ENCODE results near the gene LMLN. TPM values are rescaled to one million over a fixed set of nuclear protein-coding genes. Genes with fewer than 3 reads are reported as not detected.
"Not testable (repeated sequence)": the region's sequence is repeated elsewhere in the genome, so short reads cannot be mapped to it uniquely, and the experiment has no call there.

Gene LMLN
- total and polyA plus RNA-seq, 2 of the 13 experiments (the other 11 are each of a cell fraction or from before 2014, with no cell fraction given) = 1.2 to 1.8 TPM

DNA sequence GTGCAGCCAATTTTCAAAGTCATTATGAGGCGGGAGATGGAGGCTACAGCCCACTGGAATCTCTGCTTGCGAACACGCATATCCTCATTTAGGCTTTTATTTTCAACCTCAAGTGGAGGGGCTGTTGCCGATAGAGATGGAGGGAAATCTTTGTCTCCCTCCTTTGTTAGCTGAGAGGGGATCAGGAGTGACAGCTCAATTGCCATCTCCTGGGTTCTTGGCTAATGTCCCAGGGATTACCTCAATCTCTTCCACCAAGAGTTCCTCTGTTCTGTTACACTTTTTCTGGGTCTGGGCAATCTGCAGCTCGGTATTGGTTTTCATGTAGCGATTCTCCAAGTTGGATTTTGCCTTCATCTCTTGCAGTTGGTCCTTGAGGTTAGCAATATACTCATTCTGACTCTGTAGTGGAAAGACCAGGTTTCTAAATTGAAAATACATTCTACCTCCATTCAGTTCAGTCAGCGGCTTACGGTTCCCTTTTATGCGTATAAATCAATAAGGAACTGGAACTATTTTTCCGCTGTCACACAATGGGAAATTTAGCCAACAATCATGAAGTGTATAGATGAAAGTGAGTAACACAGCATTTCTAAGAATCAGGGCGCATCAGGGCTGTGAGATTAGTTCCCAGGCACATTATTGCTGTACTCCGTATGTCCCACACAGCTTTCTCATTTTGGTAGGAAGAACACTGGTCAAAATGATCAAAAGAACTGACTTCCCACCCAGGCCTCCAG, 46.2 kb upstream of the LMLN start (continued):
- TF ChIP-seq HES4 (CRISPR knock-in tag; IDR thresholded peaks at IDR 0.05; ENCODE audit: borderline replicate concordance) = no peak

- ATAC-seq; in situ Hi-C loops (cut with HindIII; ENCODE audit: extremely low pct_ligation_motif_present, low pct_unique_long_range_greater_than_20kb); H2AFZ ChIP-seq (ENCODE audit: low read length); BruUV-seq (replicated peaks); POLR2A ChIA-PET; H3K27me3 ChIP-seq (ENCODE audit: control insufficient read depth in 1 of 2, insufficient read depth in 2 of 2, low read length in 2 of 2); H3K79me2 ChIP-seq (ENCODE audit: insufficient read depth, low read length); H3K27ac ChIP-seq (ENCODE audit: extremely low read length, insufficient read depth, low read length); FAIRE-seq; intact Hi-C loops (cut with micrococcal nuclease; ENCODE audit: unreplicated experiment); CTCF ChIA-PET (ENCODE audit: low intra/inter-chr PET ratio, low total read pairs); H3K9ac ChIP-seq (ENCODE audit: insufficient read depth, low read depth, low read length); H3K4me3 ChIP-seq (replicated peaks in 1 of 3; ENCODE audit: insufficient read depth in 1 of 3, low read depth in 2 of 3, low read length in 3 of 3); H3K36me3 ChIP-seq (replicated peaks in 1 of 2; ENCODE audit: control insufficient read depth in 1 of 2, insufficient read depth in 2 of 2, low read length in 2 of 2); H4K20me1 ChIP-seq (ENCODE audit: insufficient read depth, low read length); DNase-seq (ENCODE audit: low spot score); H3K4me1 ChIP-seq (ENCODE audit: insufficient read depth, low read length); H3K9me3 ChIP-seq (ENCODE audit: low read length); H3K4me2 ChIP-seq (ENCODE audit: low read depth, low read length): not testable (repeated sequence)
- TF ChIP-seq MAFK (conservative IDR thresholded peaks at IDR 0.05 in 1 of 2, IDR thresholded peaks at IDR 0.05 in 1 of 2; ENCODE audit: low read length in 2 of 2) = 0 out of 4 replicates have a peak, but pooled peaks of 1 of the 2 experiments have one; percentile 19
- WGBS (ENCODE audit: low lambda C conversion rate) = 92% methylated on average over 24 of the region's 24 CpGs
Measured at GRCh38 chr3:197921429-197922275, 38.4 kb upstream of the LMLN start.

GRCh38 chr3:197926418-197926817, 33.6 kb upstream of the LMLN start:
- Histone ChIP-seq H4K20me1 (ENCODE audit: insufficient read depth, low read length) (no peaks in the 10 kb centered on the region), H2AFZ (ENCODE audit: low read length) (no peak overlapping the region), H3K27me3 (ENCODE audit: control insufficient read depth in 1 of 2, insufficient read depth in 2 of 2, low read length in 2 of 2) (no peaks in the 10 kb centered on the region), H3K79me2 (ENCODE audit: insufficient read depth, low read length) (no peaks in the 10 kb centered on the region), H3K4me1 (ENCODE audit: insufficient read depth, low read length) (no peaks in the 10 kb centered on the region), H3K4me3 (replicated peaks in 1 of 3; ENCODE audit: insufficient read depth in 1 of 3, low read depth in 2 of 3, low read length in 3 of 3) (no peak overlapping the region), H3K9ac (ENCODE audit: insufficient read depth, low read depth, low read length) (no peak overlapping the region), H3K4me2 (ENCODE audit: low read depth, low read length) (no peak overlapping the region), H3K36me3 (replicated peaks in 1 of 2; ENCODE audit: control insufficient read depth in 1 of 2, insufficient read depth in 2 of 2, low read length in 2 of 2) (no peaks in the 10 kb centered on the region), H3K9me3 (ENCODE audit: low read length) (no peaks in the 10 kb centered on the region), H3K27ac (ENCODE audit: extremely low read length, insufficient read depth, low read length) (no peak overlapping the region)
- FAIRE-seq (no peak), ATAC-seq (peak; percentile 71), DNase-seq (ENCODE audit: low spot score) (no peak)
- in situ Hi-C loops (cut with HindIII; ENCODE audit: extremely low pct_ligation_motif_present, low pct_unique_long_range_greater_than_20kb) (no loop called here), intact Hi-C loops (cut with micrococcal nuclease; ENCODE audit: unreplicated experiment) (no loop called here)
- no peak for TF ChIP-seq HHEX (CRISPR knock-in tag; IDR thresholded peaks at IDR 0.05)
- TF ChIP-seq CTCF (CRISPR knock-in tag; IDR thresholded peaks at IDR 0.05) = peak; percentile 68
- TF ChIP-seq STAG1 (CRISPR knock-in tag; IDR thresholded peaks at IDR 0.05) = peak; percentile 40
- TF ChIP-seq ZNF143 (CRISPR knock-in tag; IDR thresholded peaks at IDR 0.05) = no peak
- BruUV-seq (replicated peaks) = no TSS peak
- ChIA-PET CTCF (ENCODE audit: low intra/inter-chr PET ratio, low total read pairs) (no interaction called here), POLR2A (no interaction called here)
- WGBS (ENCODE audit: low lambda C conversion rate) = 53% methylated on average over 7 of the region's 7 CpGs

DNA sequence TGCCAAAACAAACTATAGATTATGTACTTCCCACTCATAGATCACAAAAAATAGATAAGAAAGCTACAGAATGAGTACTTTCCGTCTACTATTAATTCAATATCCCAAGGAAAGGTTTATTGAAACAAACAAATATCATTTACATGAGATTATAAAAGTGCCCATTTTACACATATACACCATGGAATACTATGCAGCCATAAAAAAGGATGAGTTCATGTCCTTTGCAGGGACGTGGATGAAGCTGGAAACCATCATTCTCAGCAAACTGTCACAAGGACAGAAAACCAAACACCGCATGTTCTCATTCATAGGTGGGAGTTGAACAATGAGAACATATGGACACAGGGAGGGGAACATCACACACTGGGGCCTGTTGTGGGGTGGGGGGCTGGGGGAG, 32.4 kb upstream of the LMLN start:
- H3K9me3 ChIP-seq (ENCODE audit: low read length); BruUV-seq (replicated peaks); intact Hi-C loops (cut with micrococcal nuclease; ENCODE audit: unreplicated experiment); H3K4me3 ChIP-seq (replicated peaks in 1 of 3; ENCODE audit: insufficient read depth in 1 of 3, low read depth in 2 of 3, low read length in 3 of 3); in situ Hi-C loops (cut with HindIII; ENCODE audit: extremely low pct_ligation_motif_present, low pct_unique_long_range_greater_than_20kb); CTCF ChIA-PET (ENCODE audit: low intra/inter-chr PET ratio, low total read pairs); H3K27me3 ChIP-seq (ENCODE audit: control insufficient read depth in 1 of 2, insufficient read depth in 2 of 2, low read length in 2 of 2); H3K9ac ChIP-seq (ENCODE audit: insufficient read depth, low read depth, low read length); H3K4me2 ChIP-seq (ENCODE audit: low read depth, low read length); POLR2A ChIA-PET; H2AFZ ChIP-seq (ENCODE audit: low read length); H3K79me2 ChIP-seq (ENCODE audit: insufficient read depth, low read length); H3K36me3 ChIP-seq (replicated peaks in 1 of 2; ENCODE audit: control insufficient read depth in 1 of 2, insufficient read depth in 2 of 2, low read length in 2 of 2); FAIRE-seq; H4K20me1 ChIP-seq (ENCODE audit: insufficient read depth, low read length); H3K4me1 ChIP-seq (ENCODE audit: insufficient read depth, low read length); H3K27ac ChIP-seq (ENCODE audit: extremely low read length, insufficient read depth, low read length); ATAC-seq; DNase-seq (ENCODE audit: low spot score): not testable (repeated sequence)
- 74% methylated on average over 3 of the region's 3 CpGs for WGBS (ENCODE audit: low lambda C conversion rate)

Measured in HepG2 (cell line).